ENCODE data around the gene GCH1. TPM values are rescaled to one million over a fixed set of nuclear protein-coding genes. Genes with fewer than 3 reads are reported as not detected.
A peak's percentile ranks its signal among the peaks of the same experiment; 100 is the strongest.

GCH1 gene
- total and polyA plus RNA-seq, 2 donors from 2014 or later: 9.2 to 12.3 TPM

- DNase-seq (peak in 2 of 5 donors; percentile 53 to 67), FAIRE-seq (no peak)
- intact Hi-C loops (cut with DNase I): no loop called here
- H3K4me1 ChIP-seq (ENCODE audit: control insufficient read depth in 2 of 3, insufficient read depth in 2 of 3, low read depth in 1 of 3, low read length in 3 of 3): no peaks in the 10 kb centered on the region
- H3K4me3 ChIP-seq (ENCODE audit: low read length in 3 of 3): no peak overlapping the region
- H3K27ac ChIP-seq (ENCODE audit: low read depth in 2 of 2, low read length in 2 of 2): no peak overlapping the region
- no peaks in the 10 kb centered on the region for H3K9me3 ChIP-seq (ENCODE audit: control insufficient read depth in 2 of 3, insufficient read depth in 1 of 3, low read length in 3 of 3)
- H3K9ac ChIP-seq (ENCODE audit: low read length in 3 of 3): no peak overlapping the region
- no peaks in the 10 kb centered on the region for H3K36me3 ChIP-seq (ENCODE audit: control insufficient read depth in 2 of 3, insufficient read depth in 3 of 3, low read length in 3 of 3)
- TF ChIP-seq CTCF (IDR thresholded peaks at IDR 0.05; ENCODE audit: borderline replicate concordance, extremely low read depth, insufficient read depth): peak; percentile 46
- H3K27me3 ChIP-seq (ENCODE audit: control insufficient read depth, insufficient read depth, low read length): no peaks in the 10 kb centered on the region
These were observed 9.4 kb downstream of the GCH1 start for GRCh38 chr14:54893151-54893760.

- Histone ChIP-seq H3K4me3 (ENCODE audit: low read length in 3 of 3) (no peak overlapping the region), H3K36me3 (ENCODE audit: control insufficient read depth in 2 of 3, insufficient read depth in 3 of 3, low read length in 3 of 3) (no peaks in the 10 kb centered on the region), H3K27ac (ENCODE audit: low read depth in 2 of 2, low read length in 2 of 2) (no peak overlapping the region), H3K9me3 (ENCODE audit: control insufficient read depth in 2 of 3, insufficient read depth in 1 of 3, low read length in 3 of 3) (no peaks in the 10 kb centered on the region), H3K9ac (ENCODE audit: low read length in 3 of 3) (no peak overlapping the region), H3K4me1 (ENCODE audit: control insufficient read depth in 2 of 3, insufficient read depth in 2 of 3, low read depth in 1 of 3, low read length in 3 of 3) (no peaks in the 10 kb centered on the region), H3K27me3 (ENCODE audit: control insufficient read depth, insufficient read depth, low read length) (no peaks in the 10 kb centered on the region)
- intact Hi-C loops (cut with DNase I): no loop called here
- FAIRE-seq (no peak), DNase-seq (no peak)
- no peak for TF ChIP-seq CTCF (IDR thresholded peaks at IDR 0.05; ENCODE audit: borderline replicate concordance, extremely low read depth, insufficient read depth)
These were observed 11.0 kb downstream of the GCH1 start for GRCh38 chr14:54891471-54892245.

- no peak for DNase-seq
- no peaks in the 10 kb centered on the region for H3K4me1 ChIP-seq (ENCODE audit: control insufficient read depth in 2 of 3, insufficient read depth in 2 of 3, low read depth in 1 of 3, low read length in 3 of 3)
- no peaks in the 10 kb centered on the region for H3K27me3 ChIP-seq (ENCODE audit: control insufficient read depth, insufficient read depth, low read length)
- H3K36me3 ChIP-seq (ENCODE audit: control insufficient read depth in 2 of 3, insufficient read depth in 3 of 3, low read length in 3 of 3): no peaks in the 10 kb centered on the region
- H3K4me3 ChIP-seq (ENCODE audit: low read length in 3 of 3): no peak overlapping the region
- no peaks in the 10 kb centered on the region for H3K9me3 ChIP-seq (ENCODE audit: control insufficient read depth in 2 of 3, insufficient read depth in 1 of 3, low read length in 3 of 3)
- H3K9ac ChIP-seq (ENCODE audit: low read length in 3 of 3): no peak overlapping the region
- FAIRE-seq: no peak
- H3K27ac ChIP-seq (ENCODE audit: low read depth in 2 of 2, low read length in 2 of 2): no peak overlapping the region
- intact Hi-C loops (cut with DNase I): no loop called here
- no peak for TF ChIP-seq CTCF (IDR thresholded peaks at IDR 0.05; ENCODE audit: borderline replicate concordance, extremely low read depth, insufficient read depth)
These were observed 11.8 kb downstream of the GCH1 start for GRCh38 chr14:54890788-54891187.

All from kidney (tissue), 14 donors.